Inferior parietal cortex (tissue), 1 donor: ENCODE measurements around the gene PRSS48.
A peak's percentile ranks its signal among the peaks of the same experiment; 100 is the strongest.
"Not testable (repeated sequence)": the region's sequence is repeated elsewhere in the genome, so short reads cannot be mapped to it uniquely, and the experiment has no call there.

Experiments used
- DNase-seq: peaks from one replicate; pipeline ENCODE4 v3.0.0-alpha.2; 2016; ENCODE audit errors: extremely low spot score

Gene PRSS48

GRCh38 chr4:151276787-151277562 lies at the start of gene PRSS48:
Gene PRSS48 (plus strand): TSS chr4:151277161. CDS start chr4:151277173, 12 bp downstream.
- peak; percentile 74 for DNase-seq

GRCh38 chr4:151227172-151227571 lies 49.8 kb upstream of the PRSS48 start:
- no peak for DNase-seq

GRCh38 chr4:151227731-151228130 lies 49.2 kb upstream of the PRSS48 start:
- peak; percentile 79 for DNase-seq

- no peak for DNase-seq
Measured at GRCh38 chr4:151228189-151229119, 48.5 kb upstream of the PRSS48 start.

GRCh38 chr4:151231915-151232595 lies 44.9 kb upstream of the PRSS48 start:
- DNase-seq, result no peak

GRCh38 chr4:151233600-151233999 lies 43.4 kb upstream of the PRSS48 start:
- no peak for DNase-seq

- not testable (repeated sequence) for DNase-seq
Measured at GRCh38 chr4:151235373-151235772, 41.6 kb upstream of the PRSS48 start.

GRCh38 chr4:151236036-151236435 lies 40.9 kb upstream of the PRSS48 start:
- no peak for DNase-seq

GRCh38 chr4:151238477-151238876 lies 38.5 kb upstream of the PRSS48 start:
- DNase-seq, result peak; percentile 72

- DNase-seq, result no peak
Measured at GRCh38 chr4:151239608-151240007, 37.4 kb upstream of the PRSS48 start.

GRCh38 chr4:151242305-151242704 lies 34.7 kb upstream of the PRSS48 start:
- no peak for DNase-seq

GRCh38 chr4:151246742-151247141 lies 30.2 kb upstream of the PRSS48 start:
- DNase-seq, result no peak

GRCh38 chr4:151247395-151247794 lies 29.6 kb upstream of the PRSS48 start:
- DNase-seq, result no peak

- no peak for DNase-seq
Measured at GRCh38 chr4:151248519-151248918, 28.4 kb upstream of the PRSS48 start.

- DNase-seq, result no peak
Measured at GRCh38 chr4:151250706-151251105, 26.3 kb upstream of the PRSS48 start.

GRCh38 chr4:151251603-151252304 lies 25.2 kb upstream of the PRSS48 start:
- no peak for DNase-seq

- DNase-seq, result not testable (repeated sequence)
Measured at GRCh38 chr4:151255226-151255625, 21.7 kb upstream of the PRSS48 start.

GRCh38 chr4:151255680-151256079 lies 21.3 kb upstream of the PRSS48 start:
- not testable (repeated sequence) for DNase-seq

- no peak for DNase-seq
Measured at GRCh38 chr4:151256134-151256533, 20.8 kb upstream of the PRSS48 start.

GRCh38 chr4:151257704-151258103 lies 19.3 kb upstream of the PRSS48 start:
- DNase-seq, result no peak

- DNase-seq, result no peak
Measured at GRCh38 chr4:151259752-151260151, 17.2 kb upstream of the PRSS48 start.
